ENCODE results near the gene FILIP1.
"Not testable (repeated sequence)": the region's sequence is repeated elsewhere in the genome, so short reads cannot be mapped to it uniquely, and the experiment has no call there.

The FILIP1 gene

DNA sequence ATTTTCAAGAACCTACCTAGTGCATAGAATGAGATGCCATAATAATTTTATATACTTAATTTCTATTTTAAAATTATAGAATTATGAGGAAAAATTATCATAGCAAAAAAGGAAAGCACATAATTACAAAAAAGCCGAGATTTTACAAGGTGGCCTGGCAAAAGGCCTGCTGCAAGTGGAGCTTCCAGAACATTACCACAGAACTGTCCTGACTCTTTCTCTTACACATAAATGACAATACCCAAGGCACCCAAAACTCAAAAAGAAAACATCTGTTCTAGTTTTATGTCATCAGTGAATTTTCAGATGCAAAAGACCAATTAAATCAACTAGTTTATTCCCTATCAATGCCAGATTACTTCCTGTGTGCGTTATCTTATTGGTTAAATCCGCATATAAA lies 74.2 kb downstream of the FILIP1 start:
- no peak for DNase-seq

- DNase-seq, result no peak
Observed at GRCh38 chr6:75418233-75418632, 75.4 kb downstream of the FILIP1 start.

DNA sequence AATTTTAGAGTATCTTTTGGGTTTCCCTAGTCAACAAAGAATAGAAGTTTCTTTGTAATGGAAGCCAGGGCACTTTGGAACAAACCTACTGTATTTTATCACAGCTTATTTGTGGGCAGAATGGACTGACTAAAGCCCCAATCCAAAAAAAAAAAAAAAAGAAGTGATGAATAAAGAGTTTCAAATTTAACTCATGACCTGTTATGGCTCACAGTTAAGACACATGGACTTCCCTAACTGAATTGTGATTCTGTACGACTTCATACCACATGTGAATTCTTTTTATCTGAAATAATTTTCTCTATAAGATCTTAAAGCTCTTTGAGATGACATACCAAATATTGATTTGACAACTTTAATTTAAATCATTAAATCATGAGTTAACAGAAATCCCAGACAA lies 77.2 kb downstream of the FILIP1 start:
- DNase-seq, result no peak

- no peak for DNase-seq
Observed at GRCh38 chr6:75415804-75416203, 77.8 kb downstream of the FILIP1 start.

GRCh38 chr6:75414445-75415021 lies 79.1 kb downstream of the FILIP1 start:
- no peak for DNase-seq

DNA sequence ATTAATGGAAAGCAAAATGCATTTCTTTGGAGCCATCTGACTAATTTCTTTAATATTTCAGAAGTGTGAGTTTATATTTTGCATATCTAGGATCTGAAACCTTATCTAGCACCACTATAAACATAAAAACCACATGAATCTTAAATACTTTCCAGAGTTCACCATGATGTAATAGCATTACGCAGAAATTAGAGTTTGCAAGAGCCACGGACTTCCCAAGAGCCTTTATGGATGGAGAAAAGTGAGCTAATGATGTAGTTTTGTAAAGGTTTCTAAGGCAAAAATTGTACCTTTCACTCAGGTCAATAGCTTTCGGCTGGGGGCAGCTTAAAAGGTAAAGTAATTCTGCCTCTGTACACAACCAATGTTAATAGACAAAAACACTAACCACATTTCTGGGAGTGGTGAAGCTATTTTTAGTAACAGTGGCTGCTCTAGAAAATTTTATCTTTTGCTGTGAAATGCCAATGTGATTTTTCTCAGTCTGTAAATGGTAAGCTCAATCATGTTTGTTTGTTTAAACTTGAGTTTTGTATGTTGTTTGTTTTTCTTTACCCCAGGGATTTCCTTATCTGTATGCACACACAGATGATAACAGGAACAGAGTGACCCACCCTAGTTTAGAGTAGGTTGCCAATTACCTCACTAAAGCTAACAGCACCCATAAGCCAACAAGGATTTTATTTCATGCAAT lies 80.5 kb downstream of the FILIP1 start:
- DNase-seq, result no peak

GRCh38 chr6:75410564-75410963 lies 83.0 kb downstream of the FILIP1 start:
- not testable (repeated sequence) for DNase-seq

GRCh38 chr6:75409928-75410327 lies 83.7 kb downstream of the FILIP1 start:
- DNase-seq, result no peak

GRCh38 chr6:75409286-75409685 lies 84.3 kb downstream of the FILIP1 start:
- DNase-seq, result no peak

DNA sequence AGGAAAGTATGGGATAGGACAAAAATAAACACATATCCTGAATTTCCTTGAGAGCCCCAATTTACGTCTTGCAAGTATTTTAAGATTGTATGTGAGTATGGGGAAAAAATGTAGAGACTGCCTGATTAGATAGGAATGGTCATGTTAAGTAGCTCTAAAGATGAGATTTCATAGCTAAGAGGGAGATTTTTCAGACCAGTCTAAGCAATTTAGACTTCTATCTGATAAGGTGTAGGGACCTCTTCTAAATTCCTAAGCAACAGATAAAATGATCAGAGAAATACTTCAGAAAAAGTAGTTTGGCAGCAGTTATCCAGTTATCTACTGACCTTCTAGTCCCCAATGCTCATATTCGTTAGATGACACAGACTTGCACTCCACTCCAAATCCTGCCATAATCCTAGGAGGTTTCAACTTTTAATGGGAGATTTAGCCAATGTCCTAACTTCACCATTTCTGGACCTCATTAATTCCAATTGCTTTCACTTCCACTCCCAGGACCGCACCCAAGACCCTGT lies 90.0 kb downstream of the FILIP1 start:
- DNase-seq, result no peak

- DNase-seq, result no peak
Observed at GRCh38 chr6:75402296-75402695, 91.3 kb downstream of the FILIP1 start.

DNA sequence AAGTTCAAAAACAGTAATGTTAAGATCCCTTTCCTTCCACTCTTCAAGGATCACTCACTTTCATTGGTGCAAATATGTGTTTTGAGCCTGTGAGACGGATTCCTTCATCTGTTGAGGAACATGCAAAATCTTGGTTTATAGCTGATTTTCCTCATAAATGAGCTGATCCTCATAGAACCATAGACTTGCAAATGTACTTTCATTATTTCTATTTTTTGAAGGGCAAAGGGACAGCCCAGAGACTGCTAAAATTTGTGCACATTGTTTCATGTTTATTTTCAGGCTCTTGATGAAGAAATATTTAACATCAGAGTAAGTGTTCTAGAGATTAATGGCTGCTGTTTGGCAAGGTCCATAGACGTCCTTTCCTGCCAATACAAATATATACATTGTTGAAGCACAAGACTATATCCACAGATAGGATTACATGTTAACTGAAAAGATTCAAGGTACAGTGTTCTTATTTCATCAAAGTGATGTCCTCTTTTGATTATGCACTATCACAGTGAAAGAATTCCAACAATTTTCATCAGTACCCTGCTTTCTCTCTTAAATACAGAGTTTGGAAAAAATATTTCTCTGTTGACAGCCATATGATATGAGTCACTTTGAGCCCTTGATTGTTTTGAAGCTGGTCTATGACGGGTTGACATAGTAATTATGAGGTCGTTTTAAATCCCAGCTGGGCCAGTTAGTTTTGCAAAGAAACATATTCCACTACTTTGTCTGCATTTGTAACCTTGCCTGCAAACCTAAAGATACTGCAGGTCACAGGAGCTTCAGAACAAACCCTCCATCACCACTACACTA lies 95.7 kb downstream of the FILIP1 start:
- DNase-seq, result no peak

GRCh38 chr6:75397171-75397570 lies 96.4 kb downstream of the FILIP1 start:
- DNase-seq, result no peak

GRCh38 chr6:75396005-75396800 lies 97.4 kb downstream of the FILIP1 start:
- no peak for DNase-seq

GRCh38 chr6:75393806-75394205 lies 99.8 kb downstream of the FILIP1 start:
- no peak for DNase-seq

GRCh38 chr6:75391276-75391675 lies 102.3 kb downstream of the FILIP1 start:
- no peak for DNase-seq

- no peak for DNase-seq
Observed at GRCh38 chr6:75386050-75386770, 107.4 kb downstream of the FILIP1 start.

- no peak for DNase-seq
Observed at GRCh38 chr6:75384116-75384515, 109.5 kb downstream of the FILIP1 start.

DNA sequence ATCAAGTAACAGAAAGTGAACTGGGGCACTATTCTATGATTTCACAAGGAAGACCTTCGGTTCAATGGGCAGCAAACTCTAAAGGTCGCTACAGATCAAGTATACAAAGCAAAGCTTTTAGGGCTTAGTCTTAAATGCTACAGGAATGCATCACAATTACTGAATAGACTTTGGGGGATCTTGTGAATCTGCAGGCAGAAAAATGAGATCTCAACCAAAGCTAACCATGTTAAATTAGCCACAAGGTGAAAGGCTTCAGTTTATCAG lies 111.0 kb downstream of the FILIP1 start:
- DNase-seq, result no peak

DNA sequence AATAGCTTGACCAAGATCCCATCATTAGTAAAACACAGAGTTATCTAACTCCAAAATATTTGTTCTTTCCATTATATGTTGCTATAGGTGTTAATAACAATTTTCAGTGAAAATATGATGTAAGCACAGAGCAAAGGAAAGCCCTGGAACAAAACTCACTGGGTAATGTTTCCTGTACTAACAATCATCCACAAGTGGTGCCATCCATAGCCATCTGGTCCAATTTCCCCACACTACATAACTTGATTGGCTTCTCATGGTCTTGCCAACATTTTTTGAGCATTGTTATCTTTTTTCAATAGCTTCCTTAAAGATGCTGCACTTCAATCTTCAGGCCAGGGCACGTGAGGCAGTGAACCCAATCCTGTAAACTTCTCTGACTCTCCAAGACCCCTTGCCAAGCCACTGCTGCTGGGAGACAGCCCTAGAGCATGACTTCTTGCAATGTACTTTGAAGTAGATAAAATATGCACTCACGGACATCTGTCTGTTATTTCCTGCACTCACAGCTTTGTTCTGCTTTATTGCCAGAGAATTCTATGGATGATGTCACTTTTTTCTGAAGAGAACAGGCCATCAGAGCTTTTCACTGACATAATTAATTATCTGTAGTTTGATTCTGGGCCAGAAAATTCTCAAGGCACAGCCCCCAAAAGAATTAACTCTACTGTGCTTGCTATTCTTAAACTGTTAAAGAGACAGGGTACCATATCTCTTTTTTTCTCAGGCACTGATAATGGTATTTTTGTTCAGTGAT lies 111.5 kb downstream of the FILIP1 start:
- DNase-seq, result no peak

- DNase-seq, result no peak
Observed at GRCh38 chr6:75379536-75379935, 114.1 kb downstream of the FILIP1 start.

- DNase-seq, result no peak
Observed at GRCh38 chr6:75378101-75378500, 115.5 kb downstream of the FILIP1 start.
